Nucleus accumbens (tissue), 56 donors: ENCODE results near the gene COL1A2.

Source experiments
- DNase-seq, 56 donors: peaks; one replicate each; lab custom pipeline; 2025; lab: John Stamatoyannopoulos, UW

COL1A2 gene

GRCh38 chr7:94432281-94432670 lies 37.6 kb downstream of the COL1A2 start:
- no peak for DNase-seq

GRCh38 chr7:94432817-94433216 lies 38.1 kb downstream of the COL1A2 start:
- no peak for DNase-seq

- DNase-seq = no peak
Measured at GRCh38 chr7:94433224-94433623, 38.5 kb downstream of the COL1A2 start.

GRCh38 chr7:94434042-94434441 lies 39.3 kb downstream of the COL1A2 start:
- no peak for DNase-seq

- peak in 23 of 56 donors; percentile 0 to 76 (median 21) for DNase-seq
Measured at GRCh38 chr7:94436018-94436604, 41.4 kb downstream of the COL1A2 start.

GRCh38 chr7:94436700-94437099 lies 42.0 kb downstream of the COL1A2 start:
- DNase-seq = no peak

GRCh38 chr7:94439893-94440381 lies 45.2 kb downstream of the COL1A2 start:
- no peak for DNase-seq

- DNase-seq = no peak
Measured at GRCh38 chr7:94440451-94441039, 45.9 kb downstream of the COL1A2 start.

- no peak for DNase-seq
Measured at GRCh38 chr7:94441138-94441537, 46.4 kb downstream of the COL1A2 start.

- no peak for DNase-seq
Measured at GRCh38 chr7:94442639-94443038, 47.9 kb downstream of the COL1A2 start.

GRCh38 chr7:94444813-94445212 lies 50.1 kb downstream of the COL1A2 start:
- DNase-seq = no peak

GRCh38 chr7:94445696-94446194 lies 51.0 kb downstream of the COL1A2 start:
- no peak for DNase-seq

GRCh38 chr7:94446308-94446707 lies 51.6 kb downstream of the COL1A2 start:
- no peak for DNase-seq

GRCh38 chr7:94449151-94449725 lies 54.5 kb downstream of the COL1A2 start:
- DNase-seq = no peak

- DNase-seq = no peak
Measured at GRCh38 chr7:94450044-94450697, 55.5 kb downstream of the COL1A2 start.

- no peak for DNase-seq
Measured at GRCh38 chr7:94451187-94451586, 56.5 kb downstream of the COL1A2 start.

GRCh38 chr7:94452239-94452638 lies 57.5 kb downstream of the COL1A2 start:
- no peak for DNase-seq

- DNase-seq = no peak
Measured at GRCh38 chr7:94453898-94454297, 59.2 kb downstream of the COL1A2 start.

GRCh38 chr7:94458041-94458440 lies 63.3 kb downstream of the COL1A2 start:
- no peak for DNase-seq

GRCh38 chr7:94466516-94466915 lies 71.8 kb downstream of the COL1A2 start:
- no peak for DNase-seq

GRCh38 chr7:94471604-94472003 lies 76.9 kb downstream of the COL1A2 start:
- DNase-seq = no peak
